HG03039 (cell line): ENCODE results near the gene AGPS.
"Not testable (repeated sequence)": the region's sequence is repeated elsewhere in the genome, so short reads cannot be mapped to it uniquely, and the experiment has no call there.

Experiments
- ATAC-seq: cut with Tn5 transposase; IDR thresholded peaks from one replicate; pipeline ENCODE4 v1.9.1; 2021; ENCODE audit warnings: mild to moderate bottlenecking, moderate library complexity; ENCODE audit not compliant: unreplicated experiment

AGPS gene

GRCh38 chr2:177383935-177384334, 8.6 kb upstream of the AGPS start:
- ATAC-seq, result no peak

GRCh38 chr2:177385151-177385550, 7.4 kb upstream of the AGPS start:
- no peak for ATAC-seq

DNA sequence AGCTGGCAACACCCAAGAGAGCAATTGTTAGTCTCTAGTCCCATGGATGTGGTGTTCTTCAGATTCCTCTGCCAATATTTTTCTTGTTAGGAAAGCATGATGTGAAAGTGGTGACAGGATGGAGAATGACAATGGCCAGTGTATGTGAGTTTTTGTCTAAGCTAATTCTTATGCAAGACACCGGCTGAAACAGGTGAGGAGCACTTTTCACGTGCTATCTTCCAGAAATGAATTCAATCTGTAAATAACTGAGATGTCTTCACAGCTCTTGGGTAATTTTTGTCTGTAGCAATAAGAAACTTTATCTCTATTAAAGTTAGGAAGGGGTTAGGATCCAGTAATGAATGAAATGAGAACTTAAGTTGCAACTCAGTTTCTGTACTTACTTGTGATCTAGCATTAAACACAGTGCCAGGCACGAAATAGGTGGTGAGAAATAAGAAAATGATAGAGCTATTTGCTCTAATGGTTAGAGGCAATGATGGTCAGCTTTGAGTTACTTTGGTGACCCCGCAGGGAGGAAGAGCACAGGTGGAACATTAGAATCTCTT, 676 bp upstream of the AGPS start:
- no peak for ATAC-seq

- no peak for ATAC-seq
These were observed 706 bp downstream of the AGPS start for GRCh38 chr2:177393203-177393755.

DNA sequence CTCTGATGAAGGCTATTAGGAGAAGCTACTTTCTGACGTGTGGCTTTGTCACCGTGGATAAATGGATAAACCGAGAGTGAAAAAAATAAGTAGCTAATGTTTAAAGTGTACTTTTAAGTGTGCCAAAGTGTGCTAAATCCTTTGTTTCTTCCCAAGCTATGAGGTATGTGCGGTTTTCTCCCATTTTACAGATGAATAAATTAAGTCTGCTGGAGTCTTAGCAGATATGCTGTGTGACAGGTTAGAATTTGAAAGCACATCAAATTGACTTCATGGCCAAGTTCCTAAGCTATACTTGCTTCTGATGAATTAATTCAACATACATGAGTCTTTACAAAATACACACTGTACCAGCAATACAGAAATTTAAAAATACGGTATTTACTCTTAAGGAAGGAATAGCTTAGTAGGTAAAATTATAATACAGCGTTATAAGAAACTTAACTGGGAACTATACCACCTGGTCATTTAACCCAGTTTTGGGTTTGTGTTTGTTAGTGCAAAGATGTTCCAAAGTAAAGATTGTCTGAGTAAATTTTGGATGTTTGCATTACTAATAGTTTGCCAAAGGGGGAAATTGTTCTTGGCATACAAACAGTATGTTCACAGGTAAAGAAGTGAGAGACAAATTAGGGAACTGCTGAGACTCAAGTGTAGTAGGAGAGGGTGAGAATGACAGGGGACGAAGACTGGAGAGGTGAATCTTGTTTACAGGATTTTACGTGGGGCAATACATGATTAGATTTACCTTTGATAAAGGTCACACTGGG, 1.4 kb downstream of the AGPS start:
- no peak for ATAC-seq

- ATAC-seq, result no peak
These were observed 2.0 kb downstream of the AGPS start for GRCh38 chr2:177394594-177394973.

DNA sequence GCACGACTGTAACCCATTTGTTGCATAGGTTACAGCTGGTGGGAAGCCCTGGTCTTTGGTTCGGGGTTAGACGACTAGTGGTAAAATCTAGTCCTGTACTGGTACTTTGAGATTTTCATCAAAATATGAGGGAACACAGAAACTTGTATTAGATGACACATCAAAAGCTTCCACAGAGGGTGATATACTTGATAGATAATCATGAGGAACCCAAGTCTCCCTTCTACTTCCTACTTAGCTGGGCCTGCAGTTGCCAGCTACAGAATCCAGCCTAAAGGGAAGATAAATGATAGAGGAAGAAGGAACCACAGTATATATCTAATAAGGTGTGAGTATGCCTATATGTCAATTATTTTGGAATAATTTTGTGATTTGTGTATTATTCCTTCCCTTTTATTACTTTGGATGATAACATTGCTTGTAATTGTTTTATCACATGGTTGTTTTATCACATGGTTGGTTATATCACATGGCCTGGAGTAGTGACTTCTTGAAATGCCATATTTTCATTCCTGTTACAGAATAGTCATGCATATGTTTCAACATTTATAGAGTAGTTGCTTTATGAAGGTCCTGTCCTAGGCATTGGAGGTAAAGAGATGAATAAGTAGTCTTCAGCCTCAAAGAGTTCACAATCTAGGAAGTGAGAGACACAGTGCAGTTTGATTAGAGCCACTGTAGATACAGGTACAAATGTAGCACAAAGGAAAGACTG, 2.9 kb downstream of the AGPS start:
- no peak for ATAC-seq

DNA sequence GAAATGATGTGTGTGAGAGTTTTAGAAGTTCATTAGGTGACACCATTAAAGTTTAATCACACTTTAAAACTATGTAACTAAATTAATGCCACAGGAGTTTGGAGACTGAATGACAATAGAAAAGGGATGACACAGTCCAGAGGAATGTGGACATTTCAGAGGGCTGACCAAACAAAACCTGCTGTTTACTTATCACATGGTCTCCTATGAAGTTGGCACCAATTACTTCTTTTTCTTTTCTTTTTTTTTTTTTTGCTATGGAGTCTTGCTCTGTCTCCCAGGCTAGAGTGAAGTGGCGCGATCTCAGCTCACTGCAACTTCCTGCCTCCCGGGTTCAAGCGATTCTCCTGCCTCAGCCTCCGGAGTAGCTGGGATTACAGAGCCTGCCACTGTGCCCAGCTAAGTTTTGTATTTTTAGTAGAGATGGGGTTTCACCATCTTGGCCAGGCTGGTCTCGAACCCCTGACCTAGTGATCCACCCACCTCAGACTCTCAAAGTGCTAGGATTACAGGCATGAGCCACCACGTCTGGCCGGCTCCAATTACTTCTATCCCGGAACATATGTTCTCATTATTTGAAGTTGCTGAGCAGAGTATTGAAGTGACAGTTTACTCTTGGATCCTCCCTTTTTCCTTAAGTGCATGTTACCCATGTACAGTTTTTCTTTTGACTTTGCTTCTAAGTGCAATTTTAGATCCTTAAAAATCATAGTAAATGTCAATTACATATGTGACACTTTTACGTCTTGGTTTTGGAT, 4.3 kb downstream of the AGPS start:
- no peak for ATAC-seq

DNA sequence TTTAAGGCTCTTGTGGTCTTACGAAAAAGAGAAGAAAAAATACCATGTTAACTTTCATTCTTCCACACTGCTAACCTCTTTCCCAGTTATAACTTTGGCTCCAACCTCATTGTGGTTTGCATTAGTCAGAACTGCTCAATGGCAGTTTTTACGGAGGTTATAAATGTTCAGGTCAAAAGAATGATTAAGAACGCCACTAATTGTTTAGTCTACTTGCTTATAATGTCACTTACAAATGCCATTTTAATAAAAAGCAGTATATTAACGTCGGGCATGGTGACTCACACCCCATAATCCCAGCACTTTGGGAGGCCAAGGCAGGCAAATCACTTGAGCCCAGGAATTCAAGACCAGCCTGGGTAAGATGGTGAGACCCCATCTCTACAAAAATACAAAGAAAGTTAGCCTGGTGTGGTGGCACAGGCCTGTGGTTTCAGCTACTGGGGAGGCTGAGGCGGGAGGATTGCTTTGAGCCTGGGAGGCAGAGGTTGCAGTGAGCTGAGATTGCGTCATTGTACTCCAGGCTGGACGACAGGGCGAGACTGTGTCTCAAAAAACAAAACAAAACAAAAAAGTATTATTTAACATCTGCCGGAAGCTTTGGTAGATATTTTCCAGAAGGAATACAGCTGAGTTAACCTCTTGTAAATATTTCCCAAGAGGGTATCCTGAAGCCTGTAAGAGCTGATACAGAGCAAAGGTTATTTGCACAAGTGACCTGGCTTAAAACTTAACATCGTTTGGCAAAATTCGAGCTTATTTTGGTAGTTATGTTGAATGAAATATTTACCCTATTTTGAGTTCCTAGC, 5.1 kb downstream of the AGPS start:
- no peak for ATAC-seq

GRCh38 chr2:177398290-177398683, 5.7 kb downstream of the AGPS start:
- ATAC-seq, result no peak

DNA sequence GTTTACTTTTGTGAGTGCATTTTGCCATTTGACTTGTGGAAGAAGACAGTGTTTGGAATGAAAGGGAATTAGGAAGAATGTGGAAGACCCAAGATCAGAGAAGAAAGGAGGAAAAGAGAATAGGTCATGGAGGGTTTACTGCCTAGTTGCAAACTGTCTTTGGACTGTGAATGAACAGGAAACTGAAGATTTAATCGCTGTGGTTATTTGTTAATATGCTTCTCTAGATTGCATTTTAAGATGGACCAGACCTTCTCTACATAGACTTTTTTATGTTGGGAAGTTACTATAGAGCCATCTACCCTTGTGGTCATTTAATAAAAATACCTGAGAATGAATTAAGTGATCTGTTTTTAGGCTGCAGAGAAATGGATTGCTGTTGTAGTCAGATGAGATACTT, 6.2 kb downstream of the AGPS start:
- ATAC-seq, result no peak

GRCh38 chr2:177399376-177399775, 6.8 kb downstream of the AGPS start:
- ATAC-seq, result no peak

DNA sequence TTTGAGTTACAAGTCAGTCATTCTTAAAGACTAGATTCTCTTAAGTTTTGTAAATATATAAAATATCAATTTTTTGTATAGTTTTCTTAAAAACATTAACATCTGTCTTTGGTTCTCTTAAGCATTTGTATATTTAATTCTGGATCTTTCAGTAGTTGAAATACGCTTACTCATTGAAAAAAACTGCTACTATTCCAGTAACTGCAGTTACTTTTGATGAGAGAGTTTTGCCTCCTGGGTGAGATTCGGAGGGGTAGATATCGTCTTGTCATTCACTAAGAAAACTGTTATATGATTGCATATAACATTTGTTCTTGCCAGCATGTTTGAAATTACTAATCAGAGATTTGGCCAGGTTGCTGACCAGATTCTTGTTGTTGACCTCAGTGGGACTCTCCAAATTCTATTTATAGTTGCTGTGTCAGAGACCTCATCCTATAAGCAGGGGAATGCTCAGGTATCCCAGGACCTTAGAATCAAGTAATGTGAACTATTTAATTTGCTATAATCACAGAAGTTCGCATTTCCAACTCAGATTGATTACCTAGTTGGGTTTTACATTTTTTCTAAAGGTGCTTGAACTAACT, 7.9 kb downstream of the AGPS start:
- ATAC-seq, result no peak

GRCh38 chr2:177402096-177402495, 9.5 kb downstream of the AGPS start:
- no peak for ATAC-seq

DNA sequence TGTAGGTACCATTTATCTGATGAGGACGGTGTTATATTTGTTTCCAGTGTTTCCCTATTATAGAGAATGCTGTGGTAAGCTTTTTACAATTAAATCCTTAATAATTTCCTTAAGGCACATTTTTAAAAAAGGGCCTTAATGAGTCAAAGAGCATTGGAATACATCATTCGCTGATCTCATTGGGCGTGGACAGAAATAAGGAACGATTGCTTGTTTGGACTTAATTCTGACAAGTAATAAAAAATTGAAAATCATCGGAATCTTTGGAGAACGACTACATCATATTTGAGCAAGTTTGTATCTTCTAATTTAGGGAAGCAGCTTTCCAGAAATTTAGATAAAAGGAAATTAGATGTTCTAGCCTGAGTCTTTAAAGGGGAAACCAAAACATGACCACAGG, 11.3 kb downstream of the AGPS start:
- ATAC-seq, result no peak

- no peak for ATAC-seq
These were observed 11.7 kb downstream of the AGPS start for GRCh38 chr2:177404243-177404642.

- ATAC-seq, result no peak
These were observed 12.6 kb downstream of the AGPS start for GRCh38 chr2:177405029-177405692.

DNA sequence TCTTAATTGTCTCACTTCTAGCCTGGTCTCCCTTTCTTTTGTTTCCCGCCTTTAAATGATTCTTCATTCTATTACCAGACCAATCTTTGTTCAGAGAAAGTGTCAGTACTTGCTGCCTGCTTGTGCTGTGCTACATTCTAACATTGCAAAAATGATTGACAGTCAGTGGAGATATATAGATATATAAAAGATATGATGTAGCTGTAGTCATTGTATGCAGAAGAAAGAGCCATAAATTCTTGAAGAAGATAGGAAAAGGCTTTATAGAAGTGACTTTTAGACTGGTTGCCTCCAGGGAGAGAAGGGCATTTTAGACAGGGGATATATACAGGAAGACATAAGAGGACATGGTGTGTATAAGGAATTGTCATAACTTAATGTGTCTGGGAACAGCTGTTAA, 13.6 kb downstream of the AGPS start:
- no peak for ATAC-seq

DNA sequence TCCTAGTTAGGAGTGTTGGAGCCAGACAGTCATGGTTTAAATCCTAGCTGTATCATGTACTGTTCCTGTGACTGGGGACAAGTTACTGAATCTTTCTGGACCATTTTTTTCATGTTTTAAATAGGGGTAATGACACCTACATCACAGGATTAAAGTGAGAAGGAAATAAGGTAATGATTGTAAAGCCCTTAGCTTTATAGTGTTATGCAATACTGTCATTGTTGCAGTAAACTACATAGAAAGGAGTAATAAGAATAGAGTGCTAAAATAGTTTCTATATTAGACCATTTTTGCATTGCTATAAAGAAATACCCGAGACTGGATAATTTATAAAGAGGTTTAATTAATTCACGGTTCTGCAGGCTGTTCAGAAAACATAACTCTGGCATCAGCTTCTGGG, 14.5 kb downstream of the AGPS start:
- no peak for ATAC-seq

DNA sequence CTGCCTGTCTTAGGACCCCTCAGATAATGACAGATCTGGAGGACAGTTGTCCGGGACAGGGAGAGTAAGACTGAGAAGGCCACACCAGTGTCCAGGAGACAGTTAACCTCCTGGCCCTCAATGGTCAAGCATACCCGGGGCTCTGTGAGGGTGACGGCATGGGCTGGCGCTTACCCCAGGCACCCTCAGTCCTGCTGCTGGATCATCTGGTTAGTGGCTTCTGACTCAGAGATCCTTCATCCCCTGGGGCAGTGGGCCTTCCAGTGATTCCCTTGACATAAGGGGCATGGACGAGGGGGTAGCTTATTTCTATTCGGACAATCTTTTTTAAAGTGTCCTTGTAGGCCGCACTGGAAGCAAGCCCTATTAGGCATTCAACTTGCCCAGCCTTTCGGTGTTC, 18.1 kb downstream of the AGPS start:
- ATAC-seq, result not testable (repeated sequence)
